ENCODE measurements around the gene ASB9.
"Not testable (repeated sequence)": the region's sequence is repeated elsewhere in the genome, so short reads cannot be mapped to it uniquely, and the experiment has no call there.

ASB9 gene

DNA sequence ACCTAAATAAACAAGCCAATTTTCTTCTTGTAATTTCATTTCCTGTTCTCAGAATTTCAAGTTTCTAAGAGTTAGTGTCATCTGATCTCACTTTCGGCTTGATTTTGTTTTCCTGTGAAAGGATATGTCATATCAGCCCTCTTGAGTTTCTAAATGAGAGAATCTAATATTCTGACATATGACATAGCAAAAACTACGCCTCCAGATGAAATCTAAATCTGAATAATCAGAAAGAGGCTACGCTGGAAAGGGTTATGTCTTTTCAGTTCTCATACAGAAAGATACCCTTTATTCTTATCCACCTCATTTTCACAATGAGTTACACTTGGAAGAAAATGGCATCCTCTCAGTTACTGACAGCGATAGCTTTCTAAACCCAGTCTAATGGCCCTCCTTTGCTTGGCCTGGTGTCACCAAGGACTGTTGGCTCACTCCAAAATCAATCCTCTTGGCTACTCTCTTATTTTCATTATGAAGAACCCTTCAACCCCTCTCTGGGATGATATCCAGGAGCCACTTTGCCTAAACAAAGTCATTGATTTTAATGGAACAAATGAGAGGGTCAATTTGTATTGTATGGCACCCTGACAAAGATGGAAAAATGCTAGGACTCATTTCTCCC lies 65.6 kb downstream of the ASB9 start:
- CTCF ChIA-PET: no interaction called here
- POLR2A ChIA-PET: no interaction called here
- H3K4me3 ChIP-seq (ENCODE audit: low read depth, low read length): no peak overlapping the region
- no peak for DNase-seq (ENCODE audit: low read depth, low spot score)
- TF ChIP-seq, protein P1, sequence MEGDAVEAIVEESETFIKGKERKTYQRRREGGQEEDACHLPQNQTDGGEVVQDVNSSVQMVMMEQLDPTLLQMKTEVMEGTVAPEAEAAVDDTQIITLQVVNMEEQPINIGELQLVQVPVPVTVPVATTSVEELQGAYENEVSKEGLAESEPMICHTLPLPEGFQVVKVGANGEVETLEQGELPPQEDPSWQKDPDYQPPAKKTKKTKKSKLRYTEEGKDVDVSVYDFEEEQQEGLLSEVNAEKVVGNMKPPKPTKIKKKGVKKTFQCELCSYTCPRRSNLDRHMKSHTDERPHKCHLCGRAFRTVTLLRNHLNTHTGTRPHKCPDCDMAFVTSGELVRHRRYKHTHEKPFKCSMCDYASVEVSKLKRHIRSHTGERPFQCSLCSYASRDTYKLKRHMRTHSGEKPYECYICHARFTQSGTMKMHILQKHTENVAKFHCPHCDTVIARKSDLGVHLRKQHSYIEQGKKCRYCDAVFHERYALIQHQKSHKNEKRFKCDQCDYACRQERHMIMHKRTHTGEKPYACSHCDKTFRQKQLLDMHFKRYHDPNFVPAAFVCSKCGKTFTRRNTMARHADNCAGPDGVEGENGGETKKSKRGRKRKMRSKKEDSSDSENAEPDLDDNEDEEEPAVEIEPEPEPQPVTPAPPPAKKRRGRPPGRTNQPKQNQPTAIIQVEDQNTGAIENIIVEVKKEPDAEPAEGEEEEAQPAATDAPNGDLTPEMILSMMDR (IDR thresholded peaks at IDR 0.05; ENCODE audit: insufficient read depth, low read length, missing control alignments): no peak

DNA sequence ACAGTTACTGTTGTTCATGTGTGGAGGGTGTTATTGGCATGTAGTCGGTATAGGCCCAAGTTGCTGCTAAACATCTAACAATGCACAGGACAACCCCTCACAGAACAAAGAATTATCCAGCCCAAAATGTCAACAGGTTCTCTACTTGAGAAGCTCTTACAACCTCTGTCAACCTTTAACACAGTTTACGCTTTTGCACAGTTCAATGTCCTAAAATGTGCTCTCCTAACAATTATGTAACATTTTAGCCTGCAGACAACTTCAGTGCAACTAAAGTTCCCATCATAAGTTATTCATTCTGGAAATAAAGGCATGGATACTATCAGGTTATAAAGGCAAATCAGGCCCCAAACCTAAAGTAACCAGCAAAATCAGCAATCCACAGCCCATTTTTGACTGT lies 66.2 kb downstream of the ASB9 start:
- DNase-seq (ENCODE audit: low read depth, low spot score): no peak
- H3K4me3 ChIP-seq (ENCODE audit: low read depth, low read length): no peak overlapping the region
- ChIA-PET POLR2A (no interaction called here), CTCF (no interaction called here)
- TF ChIP-seq, protein P1 (IDR thresholded peaks at IDR 0.05; ENCODE audit: insufficient read depth, low read length, missing control alignments): no peak

DNA sequence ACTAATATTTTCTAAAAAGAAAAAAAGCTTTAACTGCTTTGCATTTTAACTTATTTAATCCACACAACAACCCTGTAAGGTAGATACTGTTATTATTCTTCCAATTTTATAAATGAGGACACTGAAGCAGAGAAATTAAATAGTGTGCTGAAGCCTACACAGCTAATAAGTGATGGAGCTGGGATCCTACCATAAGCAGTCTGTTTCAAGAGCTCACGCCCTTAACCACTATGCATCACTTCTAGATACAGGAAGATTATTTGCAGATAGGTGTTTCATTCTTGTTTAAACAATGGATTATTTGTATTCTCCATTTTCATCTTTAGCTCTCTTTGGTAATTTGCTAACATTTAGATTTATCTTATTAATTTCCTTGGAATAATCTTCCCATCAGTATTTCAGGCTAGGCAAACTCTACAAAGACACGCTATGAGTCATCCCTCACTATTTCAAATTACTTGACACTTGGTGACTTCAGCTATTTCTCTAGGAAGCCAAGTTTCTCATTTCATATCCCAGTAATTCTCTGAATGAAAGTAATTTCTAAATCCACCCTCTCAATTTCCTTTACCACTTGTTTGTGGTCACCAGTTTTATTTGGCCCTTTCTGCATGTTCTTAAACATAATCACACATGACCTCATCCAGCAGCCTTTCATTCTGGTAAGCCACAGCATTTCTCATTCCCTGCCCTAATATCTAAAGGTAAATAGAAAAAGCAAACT lies 67.3 kb downstream of the ASB9 start:
- ChIA-PET POLR2A (no interaction called here), CTCF (no interaction called here)
- DNase-seq (ENCODE audit: low read depth, low spot score): no peak
- no peak overlapping the region for H3K4me3 ChIP-seq (ENCODE audit: low read depth, low read length)
- TF ChIP-seq, protein P1 (IDR thresholded peaks at IDR 0.05; ENCODE audit: insufficient read depth, low read length, missing control alignments): no peak

DNA sequence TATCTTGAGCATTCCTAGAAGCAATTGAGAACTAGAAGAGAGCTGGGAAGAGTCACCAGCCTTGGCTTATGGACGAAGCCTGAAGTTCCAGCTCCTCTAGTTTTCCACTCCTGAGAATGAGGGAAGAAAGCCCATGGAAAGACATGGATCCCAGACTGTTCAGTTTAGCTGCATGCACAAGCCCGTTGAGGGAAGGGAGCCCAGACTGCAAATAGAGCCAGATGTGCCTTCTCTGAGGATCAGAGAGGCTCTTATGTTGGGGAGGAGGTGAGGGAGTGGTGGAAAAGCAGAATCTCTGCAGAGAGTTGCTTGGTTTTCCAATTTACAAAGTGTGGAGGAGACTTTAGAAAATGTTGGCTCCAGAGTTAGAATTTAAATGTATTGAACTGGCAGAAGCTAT lies 69.0 kb downstream of the ASB9 start:
- DNase-seq (ENCODE audit: low read depth, low spot score): no peak
- TF ChIP-seq, protein P1 (IDR thresholded peaks at IDR 0.05; ENCODE audit: insufficient read depth, low read length, missing control alignments): no peak
- ChIA-PET CTCF (no interaction called here), POLR2A (no interaction called here)
- H3K4me3 ChIP-seq (ENCODE audit: low read depth, low read length): no peak overlapping the region

DNA sequence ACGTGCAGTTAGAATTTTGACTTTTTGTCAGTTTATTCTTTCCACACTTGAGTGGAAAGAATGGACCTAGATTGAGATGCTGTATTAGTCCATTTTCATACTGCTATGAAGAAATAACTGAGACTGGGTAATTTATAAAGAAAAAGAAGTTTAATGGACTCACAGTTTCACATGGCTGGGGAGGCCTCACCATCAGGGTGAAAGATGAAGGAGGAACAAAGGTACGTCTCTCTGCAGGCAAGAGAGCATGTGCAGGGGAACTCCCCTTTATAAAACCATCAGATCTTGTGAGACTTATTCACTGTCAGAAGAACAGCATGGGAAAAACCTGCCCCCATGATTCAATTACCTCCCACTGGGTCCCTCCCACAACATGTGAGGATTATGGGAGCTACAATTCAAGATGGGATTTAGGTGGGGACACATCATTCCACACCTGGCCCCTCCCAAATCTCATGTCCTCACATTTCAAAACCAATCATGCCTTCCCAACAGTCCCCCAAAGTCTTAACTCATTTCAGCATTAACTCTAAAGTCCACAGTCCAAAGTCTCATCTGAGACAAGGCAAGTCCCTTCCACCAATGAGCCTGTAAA lies 71.2 kb downstream of the ASB9 start:
- POLR2A ChIA-PET, CTCF ChIA-PET: not testable (repeated sequence)

DNA sequence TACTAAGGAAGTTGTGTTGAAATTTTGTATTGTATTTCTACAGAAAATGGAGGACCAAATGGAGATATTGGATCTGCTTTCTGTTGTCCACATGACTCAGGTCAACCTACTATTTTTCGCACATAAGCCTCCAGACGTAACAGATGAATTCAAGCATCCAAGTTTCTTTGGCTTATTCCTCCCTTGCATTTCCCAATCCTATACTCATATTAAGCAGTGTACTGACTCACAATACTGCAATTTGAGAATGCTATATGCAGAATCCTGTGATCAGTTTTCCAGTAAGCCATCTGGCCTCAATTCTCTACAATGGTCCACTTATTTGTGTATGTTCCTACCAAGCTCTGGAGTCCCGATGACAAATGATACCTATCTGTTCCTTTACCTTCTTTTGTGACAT lies 75.7 kb downstream of the ASB9 start:
- TF ChIP-seq, protein P1 (IDR thresholded peaks at IDR 0.05; ENCODE audit: insufficient read depth, low read length, missing control alignments): no peak
- DNase-seq (ENCODE audit: low read depth, low spot score): no peak
- ChIA-PET POLR2A (no interaction called here), CTCF (no interaction called here)
- no peak overlapping the region for H3K4me3 ChIP-seq (ENCODE audit: low read depth, low read length)

More for the DNA sequence above, 71.2 kb downstream of the ASB9 start:
- DNase-seq (ENCODE audit: low read depth, low spot score); H3K4me3 ChIP-seq (ENCODE audit: low read depth, low read length): not testable (repeated sequence)

All from AG04449 (cell line).